HEK293 (cell line): Measurements from ENCODE around the gene TYMS.

ENCODE experiments used
- KLF8 ChIP-seq: fragments of 450-650 bp; formaldehyde crosslinking; IDR thresholded peaks from 2 replicates; pipeline ENCODE4 v1.5.1; 2016; ENCODE audit warnings: missing biosample characterization, missing genetic modification characterization
- MYNN ChIP-seq: fragments of 450-650 bp; formaldehyde crosslinking; IDR thresholded peaks from 2 replicates; pipeline ENCODE4 v1.5.1; 2016; ENCODE audit warnings: missing biosample characterization, missing genetic modification characterization, borderline replicate concordance
- RBAK ChIP-seq: fragments of 450-650 bp; formaldehyde crosslinking; IDR thresholded peaks from 2 replicates; pipeline ENCODE4 v1.5.1; 2016; ENCODE audit warnings: missing biosample characterization, missing genetic modification characterization
- ZBTB21 ChIP-seq: fragments of 450-650 bp; formaldehyde crosslinking; IDR thresholded peaks from 2 replicates; pipeline ENCODE4 v1.5.1; 2017; ENCODE audit warnings: missing biosample characterization, missing genetic modification characterization
- ZNF157 ChIP-seq: fragments of 450-650 bp; formaldehyde crosslinking; IDR thresholded peaks from 2 replicates; pipeline ENCODE4 v1.5.1; 2016; ENCODE audit warnings: missing biosample characterization, missing genetic modification characterization
- ZNF19 ChIP-seq: fragments of 450-650 bp; formaldehyde crosslinking; IDR thresholded peaks from 2 replicates; pipeline ENCODE4; 2016; ENCODE audit warnings: missing biosample characterization, missing genetic modification characterization, low read depth
- ZNF202 ChIP-seq: fragments of 450-650 bp; formaldehyde crosslinking; IDR thresholded peaks from 2 replicates; pipeline ENCODE4 v1.5.1; 2016; ENCODE audit warnings: missing biosample characterization, missing genetic modification characterization, borderline replicate concordance
- ZNF510 ChIP-seq: fragments of 450-650 bp; formaldehyde crosslinking; IDR thresholded peaks from 2 replicates; pipeline ENCODE4 v1.5.1; 2018; ENCODE audit warnings: mild to moderate bottlenecking, missing genetic modification characterization, missing biosample characterization; ENCODE audit not compliant: insufficient replicate concordance
- ZNF585B ChIP-seq: fragments of 450-650 bp; formaldehyde crosslinking; IDR thresholded peaks from 2 replicates; pipeline ENCODE4 v1.5.1; 2016; ENCODE audit warnings: missing biosample characterization, missing genetic modification characterization
- ZNF776 ChIP-seq: fragments of 450-650 bp; formaldehyde crosslinking; IDR thresholded peaks from 2 replicates; pipeline ENCODE4 v1.5.0; 2017; ENCODE audit warnings: missing biosample characterization, missing genetic modification characterization, borderline replicate concordance
- TF ChIP-seq, protein P1 (sequence below): fragments of 450-650 bp; formaldehyde crosslinking; IDR thresholded peaks from 2 replicates; pipeline ENCODE4 v1.5.1; 2016; ENCODE audit warnings: missing biosample characterization, missing genetic modification characterization
- TF ChIP-seq, protein P2 (sequence below): fragments of 450-650 bp; formaldehyde crosslinking; IDR thresholded peaks from 2 replicates; pipeline ENCODE4 v1.5.1; 2016; ENCODE audit warnings: missing biosample characterization, missing genetic modification characterization
- TF ChIP-seq, protein P3 (sequence below): fragments of 450-650 bp; formaldehyde crosslinking; IDR thresholded peaks from 2 replicates; pipeline ENCODE4 v1.5.1; 2017; ENCODE audit warnings: missing biosample characterization, missing genetic modification characterization

- TF ChIP-seq MYNN (tag by site-specific recombination), result no peak
- TF ChIP-seq, protein P1, sequence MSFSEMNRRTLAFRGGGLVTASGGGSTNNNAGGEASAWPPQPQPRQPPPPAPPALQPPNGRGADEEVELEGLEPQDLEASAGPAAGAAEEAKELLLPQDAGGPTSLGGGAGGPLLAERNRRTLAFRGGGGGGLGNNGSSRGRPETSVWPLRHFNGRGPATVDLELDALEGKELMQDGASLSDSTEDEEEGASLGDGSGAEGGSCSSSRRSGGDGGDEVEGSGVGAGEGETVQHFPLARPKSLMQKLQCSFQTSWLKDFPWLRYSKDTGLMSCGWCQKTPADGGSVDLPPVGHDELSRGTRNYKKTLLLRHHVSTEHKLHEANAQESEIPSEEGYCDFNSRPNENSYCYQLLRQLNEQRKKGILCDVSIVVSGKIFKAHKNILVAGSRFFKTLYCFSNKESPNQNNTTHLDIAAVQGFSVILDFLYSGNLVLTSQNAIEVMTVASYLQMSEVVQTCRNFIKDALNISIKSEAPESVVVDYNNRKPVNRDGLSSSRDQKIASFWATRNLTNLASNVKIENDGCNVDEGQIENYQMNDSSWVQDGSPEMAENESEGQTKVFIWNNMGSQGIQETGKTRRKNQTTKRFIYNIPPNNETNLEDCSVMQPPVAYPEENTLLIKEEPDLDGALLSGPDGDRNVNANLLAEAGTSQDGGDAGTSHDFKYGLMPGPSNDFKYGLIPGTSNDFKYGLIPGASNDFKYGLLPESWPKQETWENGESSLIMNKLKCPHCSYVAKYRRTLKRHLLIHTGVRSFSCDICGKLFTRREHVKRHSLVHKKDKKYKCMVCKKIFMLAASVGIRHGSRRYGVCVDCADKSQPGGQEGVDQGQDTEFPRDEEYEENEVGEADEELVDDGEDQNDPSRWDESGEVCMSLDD (tag by site-specific recombination), result no peak
- TF ChIP-seq, protein P2, sequence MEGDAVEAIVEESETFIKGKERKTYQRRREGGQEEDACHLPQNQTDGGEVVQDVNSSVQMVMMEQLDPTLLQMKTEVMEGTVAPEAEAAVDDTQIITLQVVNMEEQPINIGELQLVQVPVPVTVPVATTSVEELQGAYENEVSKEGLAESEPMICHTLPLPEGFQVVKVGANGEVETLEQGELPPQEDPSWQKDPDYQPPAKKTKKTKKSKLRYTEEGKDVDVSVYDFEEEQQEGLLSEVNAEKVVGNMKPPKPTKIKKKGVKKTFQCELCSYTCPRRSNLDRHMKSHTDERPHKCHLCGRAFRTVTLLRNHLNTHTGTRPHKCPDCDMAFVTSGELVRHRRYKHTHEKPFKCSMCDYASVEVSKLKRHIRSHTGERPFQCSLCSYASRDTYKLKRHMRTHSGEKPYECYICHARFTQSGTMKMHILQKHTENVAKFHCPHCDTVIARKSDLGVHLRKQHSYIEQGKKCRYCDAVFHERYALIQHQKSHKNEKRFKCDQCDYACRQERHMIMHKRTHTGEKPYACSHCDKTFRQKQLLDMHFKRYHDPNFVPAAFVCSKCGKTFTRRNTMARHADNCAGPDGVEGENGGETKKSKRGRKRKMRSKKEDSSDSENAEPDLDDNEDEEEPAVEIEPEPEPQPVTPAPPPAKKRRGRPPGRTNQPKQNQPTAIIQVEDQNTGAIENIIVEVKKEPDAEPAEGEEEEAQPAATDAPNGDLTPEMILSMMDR (tag by site-specific recombination), result no peak
- TF ChIP-seq RBAK (tag by site-specific recombination), result no peak
- TF ChIP-seq ZBTB21, result no peak
- TF ChIP-seq KLF8 (tag by site-specific recombination), result no peak
- no peak for TF ChIP-seq ZNF776
- no peak for TF ChIP-seq ZNF585B (tag by site-specific recombination)
- TF ChIP-seq ZNF510 (tag by site-specific recombination), result no peak
- TF ChIP-seq ZNF19 (tag by site-specific recombination), result no peak
- no peak for TF ChIP-seq ZNF157 (tag by site-specific recombination)
- TF ChIP-seq, protein P3, sequence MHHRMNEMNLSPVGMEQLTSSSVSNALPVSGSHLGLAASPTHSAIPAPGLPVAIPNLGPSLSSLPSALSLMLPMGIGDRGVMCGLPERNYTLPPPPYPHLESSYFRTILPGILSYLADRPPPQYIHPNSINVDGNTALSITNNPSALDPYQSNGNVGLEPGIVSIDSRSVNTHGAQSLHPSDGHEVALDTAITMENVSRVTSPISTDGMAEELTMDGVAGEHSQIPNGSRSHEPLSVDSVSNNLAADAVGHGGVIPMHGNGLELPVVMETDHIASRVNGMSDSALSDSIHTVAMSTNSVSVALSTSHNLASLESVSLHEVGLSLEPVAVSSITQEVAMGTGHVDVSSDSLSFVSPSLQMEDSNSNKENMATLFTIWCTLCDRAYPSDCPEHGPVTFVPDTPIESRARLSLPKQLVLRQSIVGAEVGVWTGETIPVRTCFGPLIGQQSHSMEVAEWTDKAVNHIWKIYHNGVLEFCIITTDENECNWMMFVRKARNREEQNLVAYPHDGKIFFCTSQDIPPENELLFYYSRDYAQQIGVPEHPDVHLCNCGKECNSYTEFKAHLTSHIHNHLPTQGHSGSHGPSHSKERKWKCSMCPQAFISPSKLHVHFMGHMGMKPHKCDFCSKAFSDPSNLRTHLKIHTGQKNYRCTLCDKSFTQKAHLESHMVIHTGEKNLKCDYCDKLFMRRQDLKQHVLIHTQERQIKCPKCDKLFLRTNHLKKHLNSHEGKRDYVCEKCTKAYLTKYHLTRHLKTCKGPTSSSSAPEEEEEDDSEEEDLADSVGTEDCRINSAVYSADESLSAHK (tag by site-specific recombination), result no peak
- no peak for TF ChIP-seq ZNF202 (tag by site-specific recombination)
Measured at GRCh38 chr18:682833-683232, 25.4 kb downstream of the TYMS start.
